ENCODE results near the gene EPSTI1. TPM values are rescaled to one million over a fixed set of nuclear protein-coding genes. Genes with fewer than 3 reads are reported as not detected.

Gene EPSTI1
- total RNA-seq, 1 donor from 2014 or later, result 96.0 TPM

DNA sequence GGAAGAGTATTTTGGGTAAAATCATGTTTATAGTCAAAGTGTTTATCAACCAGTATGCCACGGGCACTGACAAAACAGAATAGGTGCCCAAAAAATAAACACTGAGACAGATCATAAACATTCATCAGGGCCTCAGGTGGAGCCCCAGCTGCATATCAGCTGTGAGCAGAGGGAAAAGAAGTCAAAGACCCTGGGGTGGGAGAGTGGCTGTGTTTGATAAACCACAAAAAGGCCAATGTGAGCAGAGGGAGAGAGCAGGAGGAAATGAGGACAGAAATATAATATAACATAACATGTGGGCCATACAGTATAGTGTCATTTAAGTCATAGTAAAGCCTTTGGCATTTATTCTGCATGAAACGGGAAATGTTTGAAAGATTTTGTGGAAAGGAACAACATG, 10.0 kb upstream of the EPSTI1 start:
- Mint-ChIP-seq H3K4me3 (ENCODE audit: unreplicated experiment) (no peak overlapping the region), H3K4me1 (ENCODE audit: low read depth, unreplicated experiment) (peaks cover 42% of the 10 kb centered on the region), H3K9me3 (ENCODE audit: unreplicated experiment) (peaks cover 7% of the 10 kb centered on the region), H3K27me3 (ENCODE audit: low read depth, unreplicated experiment) (no peaks in the 10 kb centered on the region), H3K36me3 (ENCODE audit: low read depth, unreplicated experiment) (no peaks in the 10 kb centered on the region), H3K27ac (ENCODE audit: unreplicated experiment) (no peak overlapping the region)
- Histone ChIP-seq H3K9ac (ENCODE audit: low read length) (no peak overlapping the region), H2AFZ (ENCODE audit: low read depth, low read length) (no peak overlapping the region), H3K27ac (ENCODE audit: low read depth, low read length) (no peak overlapping the region), H3K9me3 (ENCODE audit: insufficient read depth, low read depth, low read length) (no peaks in the 10 kb centered on the region), H3K79me2 (ENCODE audit: insufficient read depth, low read length) (no peaks in the 10 kb centered on the region), H3K4me2 (ENCODE audit: low read length) (no peak overlapping the region), H3K27me3 (ENCODE audit: insufficient read depth, low read length) (no peaks in the 10 kb centered on the region), H3K4me1 (ENCODE audit: insufficient read depth, low read length) (peaks cover 23% of the 10 kb centered on the region), H4K20me1 (ENCODE audit: insufficient read depth, low read length) (no peaks in the 10 kb centered on the region), H3K36me3 (ENCODE audit: insufficient read depth, low read length) (no peaks in the 10 kb centered on the region), H3K4me3 (ENCODE audit: insufficient read depth, low read depth, low read length) (no peak overlapping the region)
- TF ChIP-seq EZH2 (IDR thresholded peaks at IDR 0.05; ENCODE audit: insufficient read depth, low read length), result no peak
- TF ChIP-seq, protein P1, sequence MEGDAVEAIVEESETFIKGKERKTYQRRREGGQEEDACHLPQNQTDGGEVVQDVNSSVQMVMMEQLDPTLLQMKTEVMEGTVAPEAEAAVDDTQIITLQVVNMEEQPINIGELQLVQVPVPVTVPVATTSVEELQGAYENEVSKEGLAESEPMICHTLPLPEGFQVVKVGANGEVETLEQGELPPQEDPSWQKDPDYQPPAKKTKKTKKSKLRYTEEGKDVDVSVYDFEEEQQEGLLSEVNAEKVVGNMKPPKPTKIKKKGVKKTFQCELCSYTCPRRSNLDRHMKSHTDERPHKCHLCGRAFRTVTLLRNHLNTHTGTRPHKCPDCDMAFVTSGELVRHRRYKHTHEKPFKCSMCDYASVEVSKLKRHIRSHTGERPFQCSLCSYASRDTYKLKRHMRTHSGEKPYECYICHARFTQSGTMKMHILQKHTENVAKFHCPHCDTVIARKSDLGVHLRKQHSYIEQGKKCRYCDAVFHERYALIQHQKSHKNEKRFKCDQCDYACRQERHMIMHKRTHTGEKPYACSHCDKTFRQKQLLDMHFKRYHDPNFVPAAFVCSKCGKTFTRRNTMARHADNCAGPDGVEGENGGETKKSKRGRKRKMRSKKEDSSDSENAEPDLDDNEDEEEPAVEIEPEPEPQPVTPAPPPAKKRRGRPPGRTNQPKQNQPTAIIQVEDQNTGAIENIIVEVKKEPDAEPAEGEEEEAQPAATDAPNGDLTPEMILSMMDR (IDR thresholded peaks at IDR 0.05; ENCODE audit: insufficient read depth, low read depth, low read length), result no peak
- FAIRE-seq, result no peak
- DNase-seq (ENCODE audit: low read depth), result no peak

DNA sequence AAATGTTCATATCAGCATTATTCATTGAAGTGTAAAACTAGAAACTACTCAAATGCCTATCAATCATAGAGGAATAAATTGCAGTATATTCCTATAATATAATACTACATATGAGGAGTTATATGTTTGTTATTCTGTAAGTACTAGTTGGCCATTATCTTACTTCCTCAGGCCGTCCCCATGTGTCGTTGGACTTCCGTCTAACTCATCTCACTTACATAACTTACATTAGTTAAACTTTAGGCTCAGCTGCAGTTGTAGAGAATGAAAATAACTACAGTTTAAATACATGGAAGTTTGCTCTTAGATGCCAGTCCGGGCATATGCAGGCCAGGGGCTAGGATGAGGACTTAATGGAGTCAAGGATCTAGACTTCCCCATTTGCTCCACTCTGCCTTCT, 8.6 kb upstream of the EPSTI1 start:
- FAIRE-seq (no peak), DNase-seq (ENCODE audit: low read depth) (no peak)
- Histone ChIP-seq H3K27ac (ENCODE audit: low read depth, low read length) (no peak overlapping the region), H3K9ac (ENCODE audit: low read length) (no peak overlapping the region), H3K4me2 (ENCODE audit: low read length) (no peak overlapping the region), H3K27me3 (ENCODE audit: insufficient read depth, low read length) (no peaks in the 10 kb centered on the region), H3K4me3 (ENCODE audit: insufficient read depth, low read depth, low read length) (no peak overlapping the region), H3K79me2 (ENCODE audit: insufficient read depth, low read length) (no peaks in the 10 kb centered on the region), H3K4me1 (ENCODE audit: insufficient read depth, low read length) (peaks cover 17% of the 10 kb centered on the region), H4K20me1 (ENCODE audit: insufficient read depth, low read length) (no peaks in the 10 kb centered on the region), H3K36me3 (ENCODE audit: insufficient read depth, low read length) (no peaks in the 10 kb centered on the region), H2AFZ (ENCODE audit: low read depth, low read length) (no peak overlapping the region), H3K9me3 (ENCODE audit: insufficient read depth, low read depth, low read length) (no peaks in the 10 kb centered on the region)
- no peaks in the 10 kb centered on the region for H3K36me3 Mint-ChIP-seq (ENCODE audit: low read depth, unreplicated experiment)
- TF ChIP-seq, protein P1 (IDR thresholded peaks at IDR 0.05; ENCODE audit: insufficient read depth, low read depth, low read length), result no peak
- TF ChIP-seq EZH2 (IDR thresholded peaks at IDR 0.05; ENCODE audit: insufficient read depth, low read length), result no peak
- no peaks in the 10 kb centered on the region for H3K27me3 Mint-ChIP-seq (ENCODE audit: low read depth, unreplicated experiment)
- no peak overlapping the region for H3K27ac Mint-ChIP-seq (ENCODE audit: unreplicated experiment)
- no peak overlapping the region for H3K4me3 Mint-ChIP-seq (ENCODE audit: unreplicated experiment)
- peaks cover 7% of the 10 kb centered on the region for H3K9me3 Mint-ChIP-seq (ENCODE audit: unreplicated experiment)
- peaks cover 43% of the 10 kb centered on the region for H3K4me1 Mint-ChIP-seq (ENCODE audit: low read depth, unreplicated experiment)

DNA sequence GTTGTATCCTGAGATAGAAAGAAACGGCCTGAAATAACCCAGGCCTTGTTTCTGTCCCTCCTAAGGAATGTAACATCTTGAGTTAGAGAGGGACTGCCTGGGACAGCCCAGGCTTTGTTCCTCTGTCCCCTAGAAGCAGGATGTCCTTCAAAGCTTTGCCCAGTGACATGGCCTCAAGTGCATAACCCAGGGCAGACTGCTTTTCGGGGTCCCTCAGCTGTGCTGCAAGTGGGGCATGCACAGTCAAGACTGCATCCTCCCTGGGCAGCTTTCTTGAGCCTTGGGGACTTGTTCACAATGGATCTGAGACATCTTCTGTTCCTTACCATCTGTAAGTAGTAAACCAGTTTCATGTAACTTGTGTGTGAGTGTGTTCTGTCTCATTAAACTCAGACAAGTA, 7.5 kb upstream of the EPSTI1 start:
- no peaks in the 10 kb centered on the region for H3K27me3 ChIP-seq (ENCODE audit: insufficient read depth, low read length)
- no peaks in the 10 kb centered on the region for H3K79me2 ChIP-seq (ENCODE audit: insufficient read depth, low read length)
- H3K9me3 ChIP-seq (ENCODE audit: insufficient read depth, low read depth, low read length), result no peaks in the 10 kb centered on the region
- DNase-seq (ENCODE audit: low read depth), result no peak
- no peaks in the 10 kb centered on the region for H4K20me1 ChIP-seq (ENCODE audit: insufficient read depth, low read length)
- no peak overlapping the region for H3K4me3 ChIP-seq (ENCODE audit: insufficient read depth, low read depth, low read length)
- H3K4me1 ChIP-seq (ENCODE audit: insufficient read depth, low read length), result peaks cover 9% of the 10 kb centered on the region
- TF ChIP-seq EZH2 (IDR thresholded peaks at IDR 0.05; ENCODE audit: insufficient read depth, low read length), result no peak
- TF ChIP-seq, protein P1 (IDR thresholded peaks at IDR 0.05; ENCODE audit: insufficient read depth, low read depth, low read length), result no peak
- H3K36me3 Mint-ChIP-seq (ENCODE audit: low read depth, unreplicated experiment), result no peaks in the 10 kb centered on the region
- H3K4me3 Mint-ChIP-seq (ENCODE audit: unreplicated experiment), result no peak overlapping the region
- no peak overlapping the region for H3K4me2 ChIP-seq (ENCODE audit: low read length)
- H3K27ac ChIP-seq (ENCODE audit: low read depth, low read length), result no peak overlapping the region
- no peak for FAIRE-seq
- H3K9ac ChIP-seq (ENCODE audit: low read length), result no peak overlapping the region
- no peak overlapping the region for H2AFZ ChIP-seq (ENCODE audit: low read depth, low read length)
- H3K4me1 Mint-ChIP-seq (ENCODE audit: low read depth, unreplicated experiment), result peaks cover 36% of the 10 kb centered on the region
- peaks cover 7% of the 10 kb centered on the region for H3K9me3 Mint-ChIP-seq (ENCODE audit: unreplicated experiment)
- H3K36me3 ChIP-seq (ENCODE audit: insufficient read depth, low read length), result no peaks in the 10 kb centered on the region
- H3K27me3 Mint-ChIP-seq (ENCODE audit: low read depth, unreplicated experiment), result no peaks in the 10 kb centered on the region
- no peak overlapping the region for H3K27ac Mint-ChIP-seq (ENCODE audit: unreplicated experiment)
